HUES6 (cell line): ENCODE data around the gene POU3F3.

ENCODE experiments used
- H3K27ac ChIP-seq: 2 replicates; pipeline ENCODE4 v1.7.0; 2013; ENCODE audit warnings: low read depth, mild to moderate bottlenecking, low read length, inconsistent platforms
- H3K27me3 ChIP-seq: 2 replicates; pipeline ENCODE4 v1.6.1; 2013; ENCODE audit warnings: low read length; ENCODE audit not compliant: control insufficient read depth, insufficient read depth
- H3K36me3 ChIP-seq: 2 replicates; pipeline ENCODE4 v1.6.1; 2013; ENCODE audit warnings: low read length; ENCODE audit not compliant: control insufficient read depth, insufficient read depth
- H3K4me1 ChIP-seq: 2 replicates; pipeline ENCODE4 v1.6.1; 2013; ENCODE audit warnings: low read length; ENCODE audit not compliant: control insufficient read depth, insufficient read depth
- H3K4me3 ChIP-seq: 2 replicates; pipeline ENCODE4 v1.5.1; 2013; ENCODE audit warnings: low read depth, low read length
- H3K9ac ChIP-seq: one replicate; pipeline ENCODE4 v1.6.1; 2013; ENCODE audit warnings: mild to moderate bottlenecking, low read length
- H3K9me3 ChIP-seq: 2 replicates; pipeline ENCODE4 v1.6.1; 2013; ENCODE audit warnings: low read depth, low read length; ENCODE audit not compliant: control insufficient read depth, insufficient read depth

POU3F3 gene

GRCh38 chr2:104871972-104872865 lies 18.3 kb downstream of the POU3F3 start:
- Histone ChIP-seq H3K27me3 (peaks cover 99% of the 10 kb centered on the region), H3K4me1 (peaks cover 26% of the 10 kb centered on the region), H3K4me3 (peak overlapping the region; percentile 77), H3K36me3 (no peaks in the 10 kb centered on the region), H3K27ac (no peak overlapping the region), H3K9ac (peak overlapping the region; percentile 20), H3K9me3 (no peaks in the 10 kb centered on the region)

GRCh38 chr2:104872866-104873688 lies 19.2 kb downstream of the POU3F3 start:
- peaks cover 97% of the 10 kb centered on the region for H3K27me3 ChIP-seq
- H3K27ac ChIP-seq: no peak overlapping the region
- H3K9ac ChIP-seq: peak overlapping the region; percentile 48
- no peaks in the 10 kb centered on the region for H3K36me3 ChIP-seq
- H3K4me3 ChIP-seq: peak overlapping the region; percentile 77
- H3K4me1 ChIP-seq: peaks cover 20% of the 10 kb centered on the region
- H3K9me3 ChIP-seq: no peaks in the 10 kb centered on the region

- Histone ChIP-seq H3K9me3 (no peaks in the 10 kb centered on the region), H3K27ac (no peak overlapping the region), H3K36me3 (no peaks in the 10 kb centered on the region), H3K27me3 (peaks cover 95% of the 10 kb centered on the region), H3K4me1 (peaks cover 17% of the 10 kb centered on the region), H3K4me3 (peak overlapping the region; percentile 77), H3K9ac (no peak overlapping the region)
These were observed 19.8 kb downstream of the POU3F3 start for GRCh38 chr2:104873689-104874054.

- H3K27ac ChIP-seq: no peak overlapping the region
- no peak overlapping the region for H3K9ac ChIP-seq
- peaks cover 95% of the 10 kb centered on the region for H3K27me3 ChIP-seq
- H3K36me3 ChIP-seq: no peaks in the 10 kb centered on the region
- peak overlapping the region; percentile 77; the same call in 1 of the 2 replicates for H3K4me3 ChIP-seq
- H3K4me1 ChIP-seq: peaks cover 17% of the 10 kb centered on the region
- H3K9me3 ChIP-seq: no peaks in the 10 kb centered on the region
These were observed 20.3 kb downstream of the POU3F3 start for GRCh38 chr2:104874230-104874629.

- H3K9me3 ChIP-seq: no peaks in the 10 kb centered on the region
- H3K4me3 ChIP-seq: no peak overlapping the region
- H3K36me3 ChIP-seq: no peaks in the 10 kb centered on the region
- H3K27me3 ChIP-seq: peaks cover 95% of the 10 kb centered on the region
- H3K27ac ChIP-seq: no peak overlapping the region
- no peak overlapping the region for H3K9ac ChIP-seq
- peaks cover 17% of the 10 kb centered on the region for H3K4me1 ChIP-seq
These were observed 21.3 kb downstream of the POU3F3 start for GRCh38 chr2:104875262-104875661.

- no peak overlapping the region for H3K9ac ChIP-seq
- H3K27ac ChIP-seq: no peak overlapping the region
- H3K27me3 ChIP-seq: peaks cover 87% of the 10 kb centered on the region
- H3K36me3 ChIP-seq: no peaks in the 10 kb centered on the region
- no peaks in the 10 kb centered on the region for H3K9me3 ChIP-seq
- no peak overlapping the region for H3K4me3 ChIP-seq
- H3K4me1 ChIP-seq: peaks cover 10% of the 10 kb centered on the region
These were observed 23.0 kb downstream of the POU3F3 start for GRCh38 chr2:104876606-104877570.

- H3K4me3 ChIP-seq: no peak overlapping the region
- no peak overlapping the region for H3K27ac ChIP-seq
- no peaks in the 10 kb centered on the region for H3K9me3 ChIP-seq
- H3K9ac ChIP-seq: no peak overlapping the region
- H3K27me3 ChIP-seq: peaks cover 77% of the 10 kb centered on the region
- H3K4me1 ChIP-seq: peaks cover 3% of the 10 kb centered on the region; the same call in 1 of the 2 replicates
- no peaks in the 10 kb centered on the region for H3K36me3 ChIP-seq
These were observed 25.1 kb downstream of the POU3F3 start for GRCh38 chr2:104878863-104879512.

- H3K27ac ChIP-seq: no peak overlapping the region
- H3K9me3 ChIP-seq: no peaks in the 10 kb centered on the region
- no peak overlapping the region for H3K9ac ChIP-seq
- H3K27me3 ChIP-seq: peaks cover 68% of the 10 kb centered on the region
- H3K4me3 ChIP-seq: no peak overlapping the region
- H3K36me3 ChIP-seq: no peaks in the 10 kb centered on the region
- no peaks in the 10 kb centered on the region for H3K4me1 ChIP-seq
These were observed 26.2 kb downstream of the POU3F3 start for GRCh38 chr2:104880076-104880475.

GRCh38 chr2:104883357-104883756 lies 29.4 kb downstream of the POU3F3 start:
- Histone ChIP-seq H3K4me1 (0 out of 2 replicates have a peak, but pooled peaks cover 6% of the 10 kb centered on the region), H3K9me3 (no peaks in the 10 kb centered on the region), H3K27me3 (peaks cover 39% of the 10 kb centered on the region), H3K36me3 (no peaks in the 10 kb centered on the region), H3K27ac (no peak overlapping the region), H3K4me3 (no peak overlapping the region), H3K9ac (no peak overlapping the region)
